ENCODE measurements around the gene JPH3.
"Not testable (repeated sequence)": the region's sequence is repeated elsewhere in the genome, so short reads cannot be mapped to it uniquely, and the experiment has no call there.

The JPH3 gene

DNA sequence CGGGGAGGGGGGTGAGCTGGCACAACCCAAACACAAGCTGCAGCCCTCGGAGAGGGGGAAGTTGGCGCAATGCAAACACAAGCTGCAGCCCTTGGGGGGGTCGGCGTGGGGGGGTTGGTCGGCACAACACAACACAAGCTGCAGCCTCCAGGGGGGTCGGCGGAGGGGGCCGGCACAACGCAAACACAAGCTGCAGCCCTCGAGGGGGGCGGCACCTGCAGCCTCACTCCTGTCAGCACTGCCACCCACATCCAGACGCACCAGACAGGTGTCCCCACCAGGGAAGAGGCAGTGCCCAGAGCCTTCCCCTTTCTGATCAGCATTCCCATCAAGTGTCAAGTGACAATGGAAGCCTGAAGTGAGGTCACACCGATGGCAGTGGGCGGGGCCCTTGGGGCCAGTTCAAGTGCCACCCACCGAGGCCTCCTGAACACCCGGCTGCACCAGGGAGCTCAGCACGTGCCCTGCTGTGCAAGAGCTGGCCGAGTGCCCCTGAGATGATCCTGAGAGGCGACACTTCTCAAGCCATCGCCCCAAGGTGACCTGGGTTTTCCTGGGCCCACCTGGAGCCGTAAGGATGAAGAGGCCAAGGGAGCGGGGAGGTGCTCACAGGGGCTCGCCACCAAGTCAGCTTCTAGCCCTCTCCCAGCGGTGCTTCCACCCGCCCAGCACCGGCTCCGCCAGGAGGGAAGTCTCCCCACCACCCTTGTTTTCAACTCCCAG lies 104.1 kb downstream of the JPH3 start:
- TF ChIP-seq GATA1 (IDR thresholded peaks at IDR 0.05; ENCODE audit: low read depth, low read length) (no peak), POLR2A (IDR thresholded peaks at IDR 0.05; ENCODE audit: low read length) (no peak)
- DNase-seq = no peak

GRCh38 chr16:87707097-87707496 lies 104.8 kb downstream of the JPH3 start:
- no peak for TF ChIP-seq GATA1 (IDR thresholded peaks at IDR 0.05; ENCODE audit: low read depth, low read length)
- TF ChIP-seq POLR2A (IDR thresholded peaks at IDR 0.05; ENCODE audit: low read length) = no peak
- DNase-seq = no peak

- TF ChIP-seq POLR2A (IDR thresholded peaks at IDR 0.05; ENCODE audit: low read length) (no peak), GATA1 (IDR thresholded peaks at IDR 0.05; ENCODE audit: low read depth, low read length) (no peak)
- no peak for DNase-seq
Observed at GRCh38 chr16:87707714-87708580, 105.6 kb downstream of the JPH3 start.

GRCh38 chr16:87708881-87709638 lies 106.8 kb downstream of the JPH3 start:
- TF ChIP-seq POLR2A (IDR thresholded peaks at IDR 0.05; ENCODE audit: low read length) (no peak), GATA1 (IDR thresholded peaks at IDR 0.05; ENCODE audit: low read depth, low read length) (no peak)
- no peak for DNase-seq

GRCh38 chr16:87709677-87710076 lies 107.4 kb downstream of the JPH3 start:
- DNase-seq = no peak
- no peak for TF ChIP-seq GATA1 (IDR thresholded peaks at IDR 0.05; ENCODE audit: low read depth, low read length)

DNA sequence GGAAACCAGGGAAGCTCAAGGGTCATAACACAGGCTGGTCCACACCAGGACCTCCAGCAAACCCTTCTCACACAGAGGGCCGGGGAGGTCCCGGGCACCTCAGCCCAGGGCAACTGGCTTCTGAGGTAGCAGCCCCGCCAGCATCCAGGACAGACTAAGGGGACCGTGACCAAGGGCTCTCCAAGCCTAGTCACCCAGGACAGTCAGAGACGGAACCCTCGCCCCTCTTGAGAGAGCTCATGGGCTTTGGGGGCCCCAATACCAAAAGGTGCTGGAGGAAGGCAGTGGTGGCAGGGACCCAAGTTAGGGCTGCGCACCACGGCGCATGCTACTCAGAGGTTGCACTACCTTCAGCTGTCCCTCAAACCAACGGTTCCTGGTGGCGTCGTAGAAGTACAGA lies 108.6 kb downstream of the JPH3 start:
- DNase-seq = no peak
- TF ChIP-seq POLR2A (IDR thresholded peaks at IDR 0.05; ENCODE audit: low read length) (no peak), GATA1 (IDR thresholded peaks at IDR 0.05; ENCODE audit: low read depth, low read length) (no peak)

DNA sequence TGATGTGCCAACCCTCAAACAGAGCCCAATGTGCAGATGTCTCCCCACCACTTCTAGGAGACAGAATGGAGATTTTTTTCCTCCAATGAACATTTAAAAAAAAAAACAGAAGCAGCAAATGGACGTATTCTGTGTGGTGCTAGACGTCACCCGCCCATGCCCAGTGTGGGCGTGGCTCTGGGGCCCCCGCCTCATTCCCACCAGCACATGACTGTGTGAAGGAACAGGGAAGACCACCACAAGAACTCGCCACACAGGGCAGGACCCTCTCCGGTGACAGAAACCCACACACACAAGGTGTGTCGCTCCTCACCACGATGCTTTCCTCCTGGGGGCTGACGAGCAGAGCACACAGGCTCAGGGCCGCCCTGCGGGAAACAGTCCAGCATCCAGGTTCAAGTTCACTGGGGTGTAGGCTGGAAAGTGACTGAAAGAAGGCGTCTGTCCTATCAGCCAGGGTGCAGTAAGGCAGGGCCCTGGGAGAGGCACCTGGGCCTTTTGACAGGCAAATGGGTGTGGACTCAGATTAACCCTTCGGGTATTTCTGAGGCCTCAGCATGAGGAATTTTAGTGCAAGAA lies 110.0 kb downstream of the JPH3 start:
- TF ChIP-seq POLR2A (IDR thresholded peaks at IDR 0.05; ENCODE audit: low read length) (no peak), GATA1 (IDR thresholded peaks at IDR 0.05; ENCODE audit: low read depth, low read length) (no peak)
- no peak for DNase-seq

- DNase-seq = no peak
- TF ChIP-seq POLR2A (IDR thresholded peaks at IDR 0.05; ENCODE audit: low read length) (no peak), GATA1 (IDR thresholded peaks at IDR 0.05; ENCODE audit: low read depth, low read length) (no peak)
Observed at GRCh38 chr16:87713451-87714229, 111.3 kb downstream of the JPH3 start.

- no peak for TF ChIP-seq GATA1 (IDR thresholded peaks at IDR 0.05; ENCODE audit: low read depth, low read length)
- TF ChIP-seq POLR2A (IDR thresholded peaks at IDR 0.05; ENCODE audit: low read length) = no peak
- no peak for DNase-seq
Observed at GRCh38 chr16:87715231-87715630, 112.9 kb downstream of the JPH3 start.

DNA sequence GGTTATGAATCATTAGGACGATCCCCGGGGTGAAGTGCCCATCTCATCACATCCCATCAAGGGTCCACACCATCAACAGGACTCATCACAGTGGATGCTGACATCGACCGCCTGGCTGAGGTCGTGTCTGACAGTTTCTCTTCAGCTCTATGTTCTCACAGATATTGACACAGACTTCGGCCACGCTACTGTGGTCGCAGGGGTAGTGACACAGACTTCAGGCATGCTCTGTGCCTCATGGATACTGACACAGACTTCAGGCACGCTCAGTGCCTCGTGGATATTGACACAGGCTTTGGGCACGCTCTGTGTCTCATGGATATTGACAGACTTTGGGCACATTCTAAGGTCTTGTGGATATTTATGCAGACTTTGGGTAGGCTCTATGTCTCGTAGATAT lies 113.3 kb downstream of the JPH3 start:
- no peak for TF ChIP-seq GATA1 (IDR thresholded peaks at IDR 0.05; ENCODE audit: low read depth, low read length)
- no peak for TF ChIP-seq POLR2A (IDR thresholded peaks at IDR 0.05; ENCODE audit: low read length)
- no peak for DNase-seq

GRCh38 chr16:87718831-87719230 lies 116.5 kb downstream of the JPH3 start:
- not testable (repeated sequence) for DNase-seq

- no peak for TF ChIP-seq POLR2A (IDR thresholded peaks at IDR 0.05; ENCODE audit: low read length)
- no peak for TF ChIP-seq GATA1 (IDR thresholded peaks at IDR 0.05; ENCODE audit: low read depth, low read length)
- no peak for DNase-seq
Observed at GRCh38 chr16:87720446-87720845, 118.1 kb downstream of the JPH3 start.
